Central memory CD4-positive, alpha-beta T cell (primary cell): Measurements from ENCODE around the gene PIGZ.

Source experiments
- DNase-seq: peaks from one replicate; pipeline ENCODE4 v3.0.0; 2022

PIGZ gene

DNA sequence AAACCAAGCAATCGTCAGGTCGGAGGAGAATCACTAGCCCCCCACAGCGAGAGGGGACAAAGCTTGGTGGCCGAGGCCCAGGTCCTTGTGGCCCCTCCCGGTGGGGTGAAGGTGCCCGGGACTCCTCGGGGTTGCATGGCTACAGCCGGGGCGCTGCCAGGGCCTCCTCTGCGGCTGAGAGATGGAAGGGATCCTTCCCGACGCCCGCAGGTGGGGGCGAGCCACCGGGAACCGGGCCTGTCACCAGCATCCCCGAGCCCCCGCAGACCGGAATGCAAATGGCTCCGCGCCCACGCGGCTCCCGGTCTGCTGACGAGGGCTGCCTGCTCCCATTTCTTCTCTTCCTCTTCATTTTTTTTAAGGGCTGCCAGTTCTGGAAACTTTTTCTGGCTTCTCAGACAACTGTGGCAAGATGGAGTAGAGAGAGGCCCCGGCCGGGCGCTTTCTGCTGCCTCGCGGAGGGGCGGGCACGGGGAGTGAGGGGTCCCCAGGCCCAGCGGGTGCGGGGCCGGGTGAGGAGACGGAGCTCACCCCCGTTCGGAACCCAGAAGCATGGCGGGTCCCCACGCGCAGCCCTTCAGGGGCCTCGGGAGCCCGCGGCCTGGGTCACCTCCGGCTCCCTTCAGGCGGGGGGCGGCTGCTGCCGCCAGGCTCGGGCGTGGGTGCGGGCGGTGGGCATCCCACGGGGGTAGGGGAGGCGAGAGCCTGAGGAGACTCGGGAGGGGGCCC is 33.5 kb upstream of the PIGZ start:
- no peak for DNase-seq

DNA sequence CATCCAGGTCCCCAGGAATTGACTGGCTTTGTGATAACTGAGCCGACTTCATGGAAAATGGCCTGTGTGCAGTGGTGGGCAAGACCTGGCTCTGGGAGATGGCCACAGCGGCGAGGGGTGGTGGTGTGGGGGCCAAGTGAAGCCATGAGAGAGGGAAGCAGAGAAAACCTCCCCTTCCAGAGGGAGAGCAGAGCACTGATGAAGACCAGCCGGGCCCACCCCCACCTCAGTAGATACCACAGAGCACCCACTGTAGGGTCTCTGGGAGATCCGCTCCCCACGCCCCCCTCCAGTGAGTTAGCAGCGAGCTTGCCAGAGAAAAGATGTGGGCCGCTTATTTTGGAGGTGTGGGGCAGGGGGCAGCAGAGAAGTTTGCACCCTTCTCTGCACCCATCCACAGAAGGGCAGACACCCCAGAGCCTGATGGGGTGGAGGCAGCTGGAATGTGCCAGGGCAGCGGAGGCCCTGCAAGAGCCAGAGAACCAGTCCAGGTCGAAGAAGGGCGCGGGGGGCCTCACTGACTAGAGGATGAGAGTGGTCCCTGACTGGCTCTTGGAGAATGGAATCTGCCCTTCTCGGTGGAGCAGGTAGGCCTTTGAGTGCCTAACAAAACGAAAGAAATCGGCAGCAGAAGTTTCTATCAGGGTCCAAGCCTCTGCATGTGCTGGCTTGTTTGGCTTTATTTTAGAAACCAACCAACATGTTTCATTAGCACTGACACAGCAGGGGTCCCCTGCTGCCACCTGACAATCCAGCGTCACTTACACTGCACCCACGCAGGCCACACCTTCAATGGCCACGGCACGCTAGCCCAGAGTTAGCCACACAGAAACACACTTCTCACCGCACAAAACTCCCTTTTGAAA is 32.7 kb upstream of the PIGZ start:
- no peak for DNase-seq

GRCh38 chr3:197000211-197000610 is 31.6 kb upstream of the PIGZ start:
- DNase-seq: no peak

DNA sequence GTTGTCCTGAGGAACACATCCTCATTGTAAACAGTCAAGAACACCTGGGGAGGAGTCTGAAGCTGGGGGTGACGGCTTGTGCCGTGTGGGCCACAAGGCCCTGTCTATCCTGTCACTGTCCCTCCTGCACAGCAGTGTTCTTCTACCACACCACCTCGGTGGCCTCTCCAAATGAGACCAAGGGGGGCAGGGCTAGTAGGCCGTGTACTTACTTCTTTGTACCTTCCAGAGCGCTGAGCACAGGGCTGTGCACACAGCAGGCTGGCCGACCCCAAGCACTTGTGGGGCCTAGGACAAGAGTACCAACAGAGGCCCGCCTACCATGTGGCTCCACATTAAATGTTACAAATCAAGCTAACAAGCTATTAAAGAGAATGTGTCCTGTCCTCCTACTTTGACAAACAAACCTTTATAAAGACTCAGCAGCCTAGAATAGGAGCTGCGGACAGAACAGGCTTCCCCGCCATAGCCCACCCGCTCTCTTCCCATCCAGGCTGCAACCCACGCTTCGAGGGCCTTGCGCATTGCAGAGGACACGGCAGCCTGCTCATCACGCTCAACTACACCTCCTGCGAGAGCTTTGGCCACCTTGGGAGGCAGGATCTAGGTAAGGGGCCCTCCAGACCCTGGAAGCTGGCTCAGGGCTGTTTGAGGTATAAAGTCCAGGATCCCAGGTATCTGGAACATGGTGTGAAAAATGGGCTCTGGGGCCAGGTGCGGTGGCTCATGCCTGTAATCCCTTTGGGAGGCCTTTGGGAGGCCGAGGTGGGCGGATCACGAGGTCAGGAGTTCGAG is 30.5 kb upstream of the PIGZ start:
- DNase-seq: no peak

- DNase-seq: no peak
Observed at GRCh38 chr3:196997311-196997710, 28.7 kb upstream of the PIGZ start.

GRCh38 chr3:196996454-196997265 is 28.0 kb upstream of the PIGZ start:
- no peak for DNase-seq

- DNase-seq: no peak
Observed at GRCh38 chr3:196995646-196996355, 27.2 kb upstream of the PIGZ start.

DNA sequence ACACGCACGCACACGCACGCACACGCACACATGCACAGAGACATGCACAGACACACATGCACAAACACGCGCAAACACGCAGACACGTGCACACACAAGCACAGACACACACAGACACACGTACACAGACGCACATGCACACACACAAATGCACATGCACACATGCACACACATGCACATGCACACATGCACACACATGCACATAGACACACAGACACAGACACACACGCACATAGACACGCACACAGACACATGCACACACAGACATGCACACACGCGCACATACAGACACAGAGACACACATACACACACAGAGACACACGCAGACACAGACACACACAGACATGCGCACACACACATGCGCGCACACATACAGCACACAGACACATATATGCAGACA is 26.4 kb upstream of the PIGZ start:
- no peak for DNase-seq

GRCh38 chr3:196994056-196994455 is 25.4 kb upstream of the PIGZ start:
- no peak for DNase-seq

DNA sequence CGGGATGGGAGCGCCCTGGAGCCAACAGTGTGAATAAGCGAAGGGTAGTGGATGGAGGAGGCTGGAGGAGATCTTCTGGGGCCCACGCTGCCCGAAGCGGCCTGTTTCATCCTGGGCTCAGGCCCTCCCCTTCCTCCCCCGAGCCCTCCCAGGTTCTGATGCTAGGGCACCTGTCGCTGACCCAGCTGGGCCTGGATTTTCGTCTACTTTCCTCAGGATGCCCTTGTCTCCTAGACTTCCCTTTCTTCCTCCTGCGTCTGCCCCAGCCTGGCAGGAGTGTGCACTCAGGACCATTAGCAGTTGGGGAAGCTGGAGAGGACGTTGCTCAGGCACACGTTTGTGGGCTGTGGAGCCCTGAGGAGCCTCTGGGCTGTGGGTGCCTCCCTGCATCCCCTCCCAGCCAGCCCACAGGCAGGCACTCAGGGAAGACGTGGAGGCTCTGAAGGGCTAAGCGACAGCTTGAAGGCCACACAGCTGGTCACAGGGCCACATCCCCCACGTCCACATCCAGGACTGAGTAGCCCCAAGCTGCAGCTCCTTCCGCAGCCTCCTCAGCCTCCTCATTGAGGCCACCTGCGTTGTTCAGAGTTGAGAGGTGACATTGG is 23.9 kb upstream of the PIGZ start:
- no peak for DNase-seq

DNA sequence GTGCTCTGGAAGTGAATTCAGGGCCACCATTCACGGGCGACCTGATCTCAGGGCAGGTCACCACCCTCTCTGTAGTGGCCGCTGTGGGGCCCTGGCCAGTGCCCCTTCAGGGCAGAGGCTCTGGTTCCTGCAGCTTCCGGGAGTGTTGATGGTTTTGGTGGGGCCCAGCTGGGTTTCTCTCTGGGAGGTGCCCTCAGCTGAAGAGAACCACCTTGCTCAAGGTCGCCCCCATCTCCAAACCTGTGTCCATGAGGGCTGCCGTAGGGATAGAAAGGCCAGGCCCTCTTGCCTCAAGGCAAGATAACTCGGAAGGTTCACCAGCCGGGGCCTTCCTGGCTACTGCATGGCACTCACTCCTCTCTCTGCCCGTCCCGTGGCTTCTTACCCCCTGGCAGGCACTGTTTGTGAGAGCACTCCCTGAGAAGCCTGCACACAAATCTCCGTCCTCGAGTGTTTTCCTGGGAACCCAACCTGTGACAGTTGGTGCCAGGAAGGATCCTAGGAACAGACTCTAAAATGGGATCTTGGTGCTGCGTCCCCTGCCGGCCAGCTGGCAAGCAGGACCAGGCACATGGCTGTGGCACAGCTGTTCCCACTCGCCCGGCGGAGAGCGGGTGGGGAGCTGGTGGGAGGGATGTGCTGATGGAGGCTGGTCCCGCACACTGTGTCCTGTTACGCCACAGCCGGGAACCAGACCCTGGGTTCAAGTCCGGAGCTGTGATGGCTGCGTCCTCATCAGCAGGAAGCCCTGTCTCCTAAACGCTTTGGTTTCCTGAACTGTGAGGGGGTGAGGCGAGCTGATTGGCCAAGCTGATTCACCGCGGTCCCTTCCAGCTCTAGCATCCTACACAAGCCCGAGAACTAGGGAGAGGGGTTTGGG is 23.2 kb upstream of the PIGZ start:
- DNase-seq: no peak

GRCh38 chr3:196990601-196991007 is 22.0 kb upstream of the PIGZ start:
- DNase-seq: no peak

DNA sequence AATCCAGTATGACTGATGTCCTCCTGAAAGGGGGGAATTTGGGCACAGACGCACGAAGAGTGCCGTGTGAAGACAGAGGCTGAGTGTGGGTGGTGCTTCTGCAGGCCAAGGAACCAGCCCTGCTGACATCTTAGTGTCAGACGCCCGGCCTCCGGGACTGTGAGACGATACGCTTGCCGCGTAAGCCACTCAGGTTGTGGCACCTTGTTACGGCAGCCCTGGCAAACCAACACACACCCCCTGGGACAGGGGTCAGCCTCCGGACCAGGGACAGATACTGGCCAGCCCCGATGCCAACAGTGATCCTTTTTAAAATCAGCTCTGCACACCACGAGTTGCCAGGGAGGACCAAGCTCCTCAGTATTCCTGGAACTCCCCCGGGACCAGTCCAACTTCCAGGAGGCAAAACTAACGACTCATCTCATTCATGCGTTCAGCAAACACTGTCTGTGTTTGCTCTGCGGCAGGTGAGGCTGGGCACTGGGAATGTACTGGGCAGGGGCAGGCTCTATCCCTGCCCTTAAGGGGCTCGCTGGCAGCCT is 21.2 kb upstream of the PIGZ start:
- DNase-seq: no peak

- no peak for DNase-seq
Observed at GRCh38 chr3:196988241-196989029, 19.8 kb upstream of the PIGZ start.

DNA sequence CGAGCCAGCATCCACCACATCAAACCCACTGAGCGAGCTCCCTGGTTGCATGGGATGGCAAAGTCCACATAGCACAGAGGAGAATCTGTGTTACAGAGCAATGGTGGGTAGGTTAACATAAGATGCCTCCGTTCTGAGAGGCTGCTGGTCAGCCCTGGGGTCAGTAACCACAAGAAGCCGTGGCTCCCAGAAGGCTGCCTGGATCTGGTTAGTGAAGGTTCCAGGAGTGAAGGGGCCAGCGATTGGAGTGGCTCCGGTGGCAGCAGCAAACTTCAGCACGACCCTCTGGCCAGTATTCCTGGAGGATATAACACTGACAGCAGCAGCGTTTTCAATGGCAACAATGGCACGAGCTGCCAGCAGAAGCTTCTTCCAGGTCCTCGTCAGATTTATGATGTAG is 18.4 kb upstream of the PIGZ start:
- DNase-seq: no peak

GRCh38 chr3:196985954-196986885 is 17.6 kb upstream of the PIGZ start:
- no peak for DNase-seq

DNA sequence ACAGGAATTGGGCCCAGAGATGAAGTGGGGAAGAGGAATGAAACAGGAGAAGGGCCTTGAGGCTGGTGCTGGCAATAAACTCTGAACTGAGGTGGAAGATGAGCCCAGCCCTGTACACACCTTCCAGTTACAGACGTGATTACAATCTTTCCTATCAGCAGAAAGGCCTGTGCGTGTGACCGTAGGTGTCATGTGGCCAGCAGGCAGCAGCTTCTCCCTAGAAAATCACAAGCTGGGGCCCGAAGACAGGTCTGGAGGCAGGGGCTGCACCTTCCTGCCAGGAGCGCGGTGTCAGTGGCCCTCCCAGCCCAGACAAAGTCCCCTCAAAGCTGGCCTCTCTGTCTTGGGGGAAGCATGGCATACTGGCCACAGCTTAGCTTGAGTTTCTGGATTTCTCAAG is 16.7 kb upstream of the PIGZ start:
- no peak for DNase-seq

DNA sequence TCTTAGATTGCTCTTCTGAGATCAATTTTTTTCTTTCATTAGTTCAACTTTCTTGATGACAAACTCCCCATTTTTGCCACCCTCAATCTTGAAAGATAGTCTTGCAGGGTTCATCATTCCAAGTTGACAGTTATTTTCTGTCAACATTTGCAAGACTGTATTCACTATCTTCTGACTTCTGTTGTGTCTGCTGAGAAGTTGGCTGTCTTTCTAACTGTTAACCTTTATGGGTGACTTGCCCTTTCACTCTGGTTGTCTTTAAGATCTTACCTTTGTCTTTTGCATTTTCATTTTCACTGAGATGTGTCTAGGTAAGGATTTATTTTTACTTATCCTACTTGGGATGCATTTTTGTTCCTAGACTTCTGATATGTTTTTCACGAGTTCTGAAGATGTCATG is 14.6 kb upstream of the PIGZ start:
- DNase-seq: no peak
